Lung microvascular endothelial cell (primary cell): Measurements from ENCODE around the gene PI4KA. TPM values are rescaled to one million over a fixed set of nuclear protein-coding genes. Genes with fewer than 3 reads are reported as not detected.
"Not testable (repeated sequence)": the region's sequence is repeated elsewhere in the genome, so short reads cannot be mapped to it uniquely, and the experiment has no call there.

Experiments used
- DNase-seq, 2 donors: peaks; one replicate each; pipeline versions ENCODE4 v3.0.0 to v3.0.0-alpha.2; 2010; ENCODE audit warnings: low read depth in 2 of 2
- total RNA-seq: library from RNA; depleted of rRNA; stranded (reverse); fragments of >200 nt; gene quantifications from 2 replicates; pipeline ENCODE4 v1.2.1, GENCODE V29; 2014

The PI4KA gene
- total RNA-seq, 1 donor from 2014 or later = 22.2 TPM

DNA sequence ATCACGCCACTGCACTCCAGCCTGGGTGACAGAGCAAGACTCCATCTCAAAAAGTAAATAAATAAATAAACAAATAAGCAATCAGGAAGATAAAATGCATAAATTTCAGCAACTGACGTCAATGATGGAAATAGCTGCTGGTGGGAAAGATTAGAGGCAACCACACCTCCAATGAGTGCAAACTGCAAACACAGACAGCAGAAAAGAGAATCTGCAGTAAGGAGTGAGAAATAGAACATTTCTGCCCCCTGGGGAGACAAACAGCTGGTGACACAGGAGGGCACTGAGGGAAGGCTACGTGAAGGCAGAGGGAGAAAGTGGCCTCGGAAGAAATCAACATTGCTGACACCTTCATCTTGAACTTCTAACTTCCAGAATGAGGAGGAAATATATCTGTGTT lies 6.5 kb downstream of the PI4KA start:
- no peak for DNase-seq

DNA sequence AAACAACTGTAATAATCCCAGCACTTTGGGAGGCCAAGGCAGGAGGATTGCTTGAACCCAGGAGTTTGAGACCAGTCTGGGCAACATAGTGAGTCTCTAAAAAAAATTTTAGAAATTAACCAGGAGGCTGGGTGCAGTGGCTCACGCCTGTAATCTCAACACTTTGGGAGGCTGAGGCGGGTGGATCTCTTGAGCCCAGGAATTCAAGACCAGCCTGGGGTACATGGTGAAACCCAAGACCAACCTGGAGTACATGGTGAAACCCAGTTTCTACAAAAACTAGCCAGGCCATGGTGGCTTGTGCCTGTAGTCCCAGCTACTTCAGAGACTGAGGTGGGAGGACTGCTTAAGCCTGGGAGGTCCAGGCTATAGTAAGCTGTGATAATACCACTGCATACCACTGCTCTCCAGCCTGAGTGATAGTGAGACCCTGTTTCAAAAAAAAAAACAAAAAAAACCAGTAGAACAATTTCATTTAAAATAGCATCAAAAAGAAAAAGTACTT lies 11.2 kb downstream of the PI4KA start:
- no peak for DNase-seq

DNA sequence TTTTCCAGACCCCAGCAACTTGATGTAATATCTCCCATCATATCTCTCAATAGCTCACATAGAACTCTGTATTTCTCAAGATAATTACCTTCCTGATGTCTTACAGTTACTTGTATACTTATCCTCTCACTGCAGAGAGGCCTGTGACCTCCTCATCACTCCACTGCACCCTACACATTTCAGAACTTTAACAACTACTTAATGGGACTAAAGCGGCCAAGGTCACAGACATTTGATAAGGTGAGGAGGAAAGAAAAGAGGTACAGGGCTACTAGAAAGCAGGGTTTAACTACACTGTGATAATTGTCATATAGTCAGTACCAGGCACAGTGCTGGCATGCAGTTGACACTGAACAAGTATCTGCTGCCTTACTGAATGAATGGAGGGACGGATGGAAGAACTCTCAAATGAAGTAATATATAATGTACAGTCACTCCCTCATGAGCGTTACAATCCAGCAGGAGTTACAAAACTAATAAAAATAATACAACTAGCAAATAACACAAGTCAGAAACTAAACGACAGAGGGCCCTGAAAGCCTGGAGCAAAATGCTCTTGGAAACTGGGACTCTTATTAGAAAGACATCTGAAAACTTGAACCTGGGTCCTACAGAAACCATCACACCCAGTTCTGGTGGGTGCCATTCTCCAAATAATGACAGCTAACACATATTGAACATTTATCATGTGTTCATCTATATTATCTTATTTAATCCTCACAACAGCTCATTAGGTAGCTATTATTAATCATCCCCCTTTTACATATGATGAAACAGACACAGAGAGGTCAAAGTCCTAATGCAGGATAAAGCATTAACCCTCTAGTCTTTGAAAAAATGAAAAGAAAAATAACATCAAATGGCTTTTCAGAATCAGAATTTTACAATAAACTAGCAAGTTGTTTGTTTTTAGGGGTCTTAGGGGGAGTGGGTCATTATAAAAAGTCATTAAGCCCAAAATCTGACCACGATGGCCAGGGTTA lies 14.3 kb downstream of the PI4KA start:
- DNase-seq = no peak

DNA sequence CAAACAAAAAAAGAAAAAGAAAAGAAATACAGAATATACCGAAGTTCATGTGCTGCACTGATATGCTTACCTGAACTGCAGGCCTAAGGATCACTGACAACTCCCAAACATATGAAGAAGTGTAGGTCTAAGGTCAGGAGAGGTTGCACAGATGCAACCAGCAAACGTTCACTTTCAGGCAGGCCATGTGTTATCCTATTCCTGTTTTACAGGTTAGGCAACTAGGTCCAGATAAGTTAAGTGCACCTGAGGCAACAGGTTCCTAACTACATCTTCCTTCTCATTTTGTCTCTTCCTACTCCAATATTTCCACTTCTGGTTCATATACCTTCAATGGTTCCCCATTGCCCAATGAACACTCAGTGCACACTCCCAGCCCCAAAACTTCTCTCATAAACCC lies 15.1 kb downstream of the PI4KA start:
- DNase-seq = no peak

DNA sequence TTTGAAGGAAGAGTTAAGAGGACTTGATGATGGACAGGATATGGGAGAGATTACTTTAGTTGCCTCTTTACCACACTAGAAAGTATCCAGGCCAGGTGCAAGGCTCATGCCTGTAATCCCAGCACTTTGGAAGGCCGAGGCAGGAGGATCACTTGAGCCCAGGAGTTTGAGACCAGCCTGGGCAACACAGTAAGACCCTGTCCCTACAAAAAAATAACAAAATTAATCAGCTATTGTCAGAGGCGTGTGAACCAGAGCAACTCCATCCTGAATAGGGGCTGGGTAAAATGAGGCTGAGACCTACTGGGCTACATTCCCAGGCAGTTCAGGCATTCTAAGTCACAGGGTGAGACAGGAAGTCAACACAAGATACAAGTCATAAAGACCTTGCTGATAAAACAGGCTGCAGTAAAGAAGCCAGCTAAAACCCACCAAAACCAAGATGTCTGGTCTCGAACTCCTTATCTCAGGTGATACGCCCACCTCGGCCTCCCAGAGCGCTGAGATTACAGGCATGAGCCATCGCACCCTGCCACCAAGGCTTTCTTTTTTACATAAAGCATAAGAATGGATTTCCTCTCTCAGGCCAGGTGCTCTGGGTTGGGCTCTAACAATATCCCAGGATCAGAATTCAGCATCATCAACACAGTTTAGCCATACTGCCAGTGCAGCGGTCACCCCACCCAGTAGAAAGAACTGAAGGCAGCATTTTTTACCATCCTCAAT lies 17.8 kb downstream of the PI4KA start:
- DNase-seq = no peak

DNA sequence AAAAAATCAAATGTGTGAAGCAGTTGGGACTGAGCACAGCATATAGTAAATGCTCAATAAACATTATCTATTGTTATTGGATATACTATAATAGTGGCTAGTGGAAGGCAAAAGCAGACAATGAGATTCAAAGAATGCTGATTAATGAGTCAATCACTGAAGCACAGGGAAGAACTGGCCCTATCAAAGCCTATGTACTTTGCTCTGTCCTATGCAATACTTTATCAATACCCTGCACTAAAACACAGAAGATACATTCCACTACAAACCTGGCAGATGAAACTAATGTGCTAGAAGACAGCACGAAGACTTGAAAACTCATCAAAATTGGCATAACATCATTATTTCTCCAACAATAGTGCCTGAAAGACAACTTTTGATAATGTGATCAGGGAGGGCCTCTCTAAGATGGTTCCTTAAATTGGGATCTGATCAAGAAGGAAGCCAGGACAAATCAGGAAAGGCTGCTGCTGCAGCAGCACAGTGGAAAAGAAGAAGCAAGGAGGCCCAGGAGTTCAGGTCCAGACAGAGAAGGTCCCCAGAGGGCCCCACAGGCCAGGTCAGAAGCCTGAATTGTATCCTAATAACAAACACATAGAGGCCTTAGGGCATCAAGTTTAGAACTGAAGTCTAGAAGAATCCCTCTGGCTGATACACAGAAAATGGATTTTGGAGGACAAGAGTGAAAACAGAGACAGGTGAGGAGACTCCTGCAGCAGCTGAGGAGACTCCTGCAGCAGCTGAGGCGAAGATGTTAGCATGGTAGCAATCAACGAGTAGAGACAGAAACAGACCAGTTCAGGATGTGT lies 18.6 kb downstream of the PI4KA start:
- DNase-seq = no peak

DNA sequence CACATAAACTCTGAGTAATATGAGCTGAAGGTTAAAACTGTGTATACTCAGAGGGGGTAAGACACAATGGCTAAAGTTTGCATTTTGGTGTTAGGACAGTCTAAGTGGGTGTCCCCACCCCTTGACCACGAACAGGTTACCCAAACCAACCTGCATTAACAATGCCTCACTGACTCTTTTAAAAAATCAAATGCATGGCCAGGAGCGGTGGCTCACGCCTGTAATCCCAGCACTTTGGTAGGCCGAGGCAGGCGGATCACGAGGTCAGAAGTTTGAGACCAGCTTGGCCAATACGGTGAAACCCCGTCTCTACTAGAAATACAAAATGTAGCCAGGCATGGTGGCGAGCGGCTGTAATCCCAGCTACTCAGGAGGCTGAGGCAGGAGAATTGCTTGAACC lies 19.3 kb downstream of the PI4KA start:
- DNase-seq = not testable (repeated sequence)

DNA sequence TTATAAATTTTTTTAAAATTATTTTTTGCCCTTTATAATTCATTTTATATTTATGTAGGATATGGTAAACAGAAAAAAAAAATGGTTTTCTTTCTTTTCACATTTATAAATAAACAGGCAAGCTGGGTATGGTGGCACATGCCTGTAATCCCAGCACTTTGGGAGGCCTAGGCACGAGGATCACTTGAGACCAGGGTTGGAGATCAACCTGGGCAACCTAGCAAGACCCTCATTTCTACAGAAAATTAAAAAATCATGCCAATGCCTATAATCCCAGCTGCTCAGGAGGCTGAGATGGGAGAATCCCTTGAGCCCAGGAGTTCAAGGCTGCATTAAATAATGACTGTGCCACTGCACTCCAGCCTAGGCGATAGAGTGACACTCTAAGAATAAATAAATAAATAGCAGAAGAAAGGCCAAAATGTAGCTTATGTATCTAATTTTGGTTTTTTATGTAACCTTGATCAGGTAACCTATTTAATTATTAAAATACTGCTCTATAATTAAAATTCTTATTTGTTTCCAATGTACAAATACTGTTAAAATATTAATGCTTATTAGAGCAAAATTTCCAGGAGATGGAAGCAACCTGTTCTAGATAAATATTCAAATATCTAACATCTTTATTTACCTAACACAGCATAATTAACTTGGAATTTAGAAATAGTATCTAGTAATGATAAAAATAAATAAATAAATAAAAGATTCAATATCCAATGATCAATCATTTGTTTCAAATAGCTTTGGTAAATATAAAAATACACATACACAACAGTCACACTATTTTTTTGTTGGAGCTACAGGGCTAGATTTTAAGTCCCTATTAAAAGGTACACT lies 21.4 kb downstream of the PI4KA start:
- no peak for DNase-seq

DNA sequence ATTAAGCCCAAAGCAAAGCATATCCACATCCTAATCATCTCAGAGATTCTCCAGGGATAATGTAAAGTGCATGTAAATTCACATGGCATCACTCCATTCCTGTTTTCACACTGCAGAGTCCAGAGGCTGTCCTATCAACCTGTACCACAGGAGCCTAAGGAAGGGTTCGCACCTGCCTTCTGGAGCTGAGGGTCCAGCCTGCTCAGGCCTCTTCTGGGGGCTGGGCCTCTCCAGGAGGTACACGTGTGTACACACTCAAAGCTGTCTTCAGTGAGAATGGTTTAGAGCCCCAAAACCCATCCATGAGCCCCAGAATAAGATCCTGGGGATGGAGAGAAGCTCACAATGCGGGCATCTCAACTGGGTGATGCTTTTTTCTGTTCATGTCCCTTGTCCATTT lies 23.9 kb downstream of the PI4KA start:
- no peak for DNase-seq

DNA sequence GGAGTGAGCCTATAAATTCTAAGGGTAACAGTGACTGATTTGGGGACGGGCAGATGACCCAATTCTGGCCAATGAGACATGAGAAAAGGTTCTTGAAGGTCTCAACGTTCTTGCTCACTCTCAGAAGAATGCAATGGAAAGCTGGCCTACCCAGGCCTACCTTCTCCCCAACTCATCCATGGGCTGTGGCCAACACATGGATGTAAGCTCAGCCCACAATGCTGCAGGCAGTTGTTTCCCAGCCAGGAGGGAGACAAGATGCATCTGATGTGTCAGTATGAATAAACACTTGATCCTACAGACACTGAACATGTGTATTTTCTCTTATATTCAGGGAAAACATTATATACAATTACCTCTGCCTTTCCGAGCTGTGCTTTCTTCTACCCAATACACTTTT lies 24.4 kb downstream of the PI4KA start:
- no peak for DNase-seq

DNA sequence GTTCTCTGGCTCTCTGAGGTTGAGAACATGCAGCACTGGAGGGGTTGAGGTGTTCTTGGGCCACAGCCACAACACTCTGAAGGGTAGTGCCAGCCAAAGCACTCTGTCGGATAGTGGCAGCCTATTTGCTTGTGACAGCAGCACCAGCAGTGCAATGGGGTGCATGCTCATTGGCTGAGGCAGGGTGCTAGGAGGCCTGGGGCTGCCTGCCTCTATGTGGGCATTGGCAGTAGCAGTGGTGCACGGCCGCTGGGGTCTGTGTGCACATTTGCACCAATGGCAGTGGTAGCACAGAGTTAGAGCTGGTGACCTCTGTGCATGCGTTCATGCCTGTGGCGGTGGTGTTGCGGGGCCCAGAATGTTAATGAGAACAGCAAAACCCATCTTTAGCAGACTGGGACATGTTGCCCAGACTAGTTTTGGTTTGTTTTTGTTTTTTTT lies 25.4 kb downstream of the PI4KA start:
- no peak for DNase-seq

DNA sequence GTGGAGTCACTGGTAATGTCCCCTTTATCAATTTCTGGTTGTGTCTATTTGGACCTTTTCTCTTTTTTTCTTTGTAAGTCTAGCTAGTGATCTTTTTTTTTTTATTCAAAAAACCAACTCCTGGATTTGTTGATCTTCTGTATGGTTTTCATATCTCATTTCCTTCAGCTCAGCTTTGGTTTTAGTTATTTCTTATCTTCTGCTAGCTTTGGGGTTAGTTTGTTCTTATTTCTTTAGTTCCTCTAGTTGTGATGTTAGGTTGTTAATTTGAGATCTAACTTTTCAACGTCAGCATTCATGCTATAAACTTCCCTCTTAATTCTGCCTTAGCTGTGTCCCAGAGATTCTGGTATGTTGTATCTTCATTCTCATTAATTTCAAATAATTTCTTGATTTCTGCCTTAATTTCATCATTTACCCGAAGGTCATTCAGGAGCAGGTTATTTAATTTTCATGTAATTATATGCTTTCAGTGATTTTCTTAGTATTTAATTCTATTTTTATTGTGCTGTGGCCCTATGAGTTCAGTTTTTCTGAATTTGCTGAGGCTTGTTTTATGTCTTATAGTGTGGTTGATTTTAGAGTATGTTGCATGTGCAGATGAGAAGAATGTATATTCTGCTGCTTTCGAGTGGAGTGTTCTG lies 29.0 kb downstream of the PI4KA start:
- DNase-seq = no peak

DNA sequence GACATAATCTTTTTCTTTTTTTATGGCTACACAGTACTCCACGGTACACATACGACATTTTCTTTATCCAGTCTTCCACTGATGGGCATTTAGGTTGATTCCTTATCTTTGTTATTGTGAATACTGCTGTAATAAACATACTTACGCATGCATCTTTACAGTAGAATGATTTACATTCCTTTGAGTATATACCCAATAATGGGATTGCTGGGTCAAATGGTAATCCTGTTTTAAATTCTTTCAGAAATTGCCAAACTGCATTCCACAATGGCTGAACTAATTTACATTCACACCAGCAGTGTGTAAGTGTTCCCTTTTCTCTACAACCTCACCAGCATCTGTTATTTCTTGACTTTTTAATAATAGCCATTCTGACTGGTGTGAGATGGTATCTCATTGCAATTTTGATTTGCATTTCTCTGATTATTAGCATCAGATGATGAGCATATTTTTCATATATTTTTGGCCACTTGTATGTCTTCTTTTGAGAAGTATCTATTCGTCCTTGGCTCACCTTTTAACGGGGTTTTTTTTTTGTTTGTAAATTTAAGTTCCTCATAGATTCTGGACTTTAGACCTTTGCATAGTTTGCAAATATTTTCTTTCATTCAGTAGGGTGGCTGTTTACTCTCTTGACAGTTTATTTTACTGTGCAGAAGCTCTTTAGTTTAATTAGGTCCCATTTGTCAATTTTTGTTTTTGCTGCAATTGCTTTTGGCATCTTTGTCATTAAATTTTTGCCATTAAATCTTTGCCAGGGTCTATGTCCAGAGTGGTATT lies 32.0 kb downstream of the PI4KA start:
- DNase-seq = not testable (repeated sequence)

DNA sequence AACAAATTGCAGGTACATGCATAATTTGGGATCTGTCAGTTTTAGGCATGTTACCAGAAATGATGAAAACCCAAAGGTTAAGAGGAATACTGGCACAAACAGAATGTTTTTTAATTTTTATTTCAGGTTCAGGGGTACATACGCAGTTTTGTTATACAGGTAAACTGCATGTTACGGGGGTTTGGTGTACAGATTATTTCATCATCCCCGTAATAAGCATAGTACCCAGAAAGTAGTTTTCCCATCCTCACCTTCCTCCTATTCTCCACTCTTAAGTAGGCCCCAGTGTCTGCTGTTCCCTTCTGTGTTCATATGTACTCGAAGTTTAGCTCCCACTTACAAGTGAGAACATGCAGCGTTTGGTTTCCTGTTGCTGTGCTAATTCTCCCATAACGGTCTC lies 33.0 kb downstream of the PI4KA start:
- no peak for DNase-seq

DNA sequence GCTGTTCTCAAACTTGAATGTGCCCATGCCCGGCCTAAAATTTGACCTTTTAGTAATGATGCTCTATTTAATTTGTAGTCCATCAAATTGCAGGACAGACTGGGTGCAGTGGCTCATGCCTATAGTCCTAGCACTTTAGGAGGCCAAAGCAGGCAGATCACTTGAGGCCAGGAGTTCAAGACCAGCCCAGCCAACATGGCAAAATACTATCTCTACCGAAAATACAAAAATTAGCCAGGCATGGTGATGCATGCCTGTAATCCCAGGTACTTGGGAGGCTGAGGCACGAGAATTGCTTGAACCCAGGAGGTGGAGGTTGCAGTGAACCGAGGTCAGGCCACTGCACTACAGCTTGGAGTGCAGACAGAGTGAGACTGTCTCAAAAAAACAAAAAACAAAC lies 33.4 kb downstream of the PI4KA start:
- DNase-seq = not testable (repeated sequence)

DNA sequence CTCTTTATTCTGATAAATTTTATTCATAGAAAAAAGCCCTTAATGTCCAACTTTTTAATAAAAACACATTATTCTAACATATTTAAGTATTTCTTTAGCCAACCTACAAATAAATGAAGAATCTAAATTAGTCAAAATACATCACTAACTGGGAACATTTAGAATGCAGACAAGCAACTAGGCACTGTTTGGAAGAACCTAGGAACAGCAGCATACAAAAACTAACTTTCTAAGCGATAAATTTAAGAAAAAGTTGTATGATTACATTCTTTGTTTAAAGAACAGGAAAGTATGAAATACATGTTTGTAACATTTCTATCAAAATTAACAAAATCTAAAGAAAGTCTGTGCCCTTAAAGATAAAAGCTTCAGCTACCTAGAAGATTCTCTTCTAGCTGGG lies 35.3 kb downstream of the PI4KA start:
- no peak for DNase-seq

DNA sequence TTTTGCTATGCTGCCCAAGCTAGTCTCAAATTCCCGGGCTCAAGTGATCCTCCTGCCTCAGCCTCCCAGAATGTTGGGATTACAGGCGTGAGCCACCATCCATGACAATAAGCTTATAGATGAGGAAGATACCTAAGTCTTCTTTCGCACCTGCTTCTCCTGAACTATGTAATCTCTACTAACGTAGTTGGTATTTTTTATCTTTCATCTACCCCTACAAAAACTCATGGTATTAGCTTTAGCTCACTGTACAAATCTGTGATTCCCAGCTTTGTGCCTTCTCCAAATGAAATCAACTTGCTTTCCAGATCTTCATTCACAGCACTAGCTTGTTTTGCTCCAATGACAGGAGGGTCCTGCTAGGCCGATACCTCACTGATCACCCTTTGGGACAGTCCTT lies 36.4 kb downstream of the PI4KA start:
- no peak for DNase-seq

DNA sequence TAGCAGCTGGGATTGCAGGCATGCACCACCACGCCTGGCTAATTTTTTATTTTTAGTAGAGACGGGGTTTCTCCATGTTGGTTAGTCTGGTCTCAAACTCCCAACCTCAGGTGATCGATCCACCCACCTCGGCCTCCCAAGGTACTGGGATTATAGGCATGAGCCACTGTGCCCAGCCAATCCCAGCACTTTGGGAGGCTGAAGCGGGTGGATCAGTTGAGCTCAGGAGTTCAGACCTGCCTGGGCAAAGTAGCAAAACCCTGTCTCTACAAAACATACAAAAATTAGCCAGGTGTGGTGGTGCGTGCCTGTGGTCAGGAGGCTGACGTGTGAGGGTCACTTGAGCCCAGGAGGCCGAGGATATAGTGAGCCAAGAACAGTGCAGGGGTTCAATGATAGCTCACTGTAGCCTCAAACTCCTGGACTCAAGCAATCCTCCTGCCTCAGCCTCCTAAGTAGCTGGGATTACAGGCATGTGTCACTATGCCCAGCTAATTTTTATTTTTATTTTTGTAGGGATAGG lies 36.8 kb downstream of the PI4KA start:
- not testable (repeated sequence) for DNase-seq

DNA sequence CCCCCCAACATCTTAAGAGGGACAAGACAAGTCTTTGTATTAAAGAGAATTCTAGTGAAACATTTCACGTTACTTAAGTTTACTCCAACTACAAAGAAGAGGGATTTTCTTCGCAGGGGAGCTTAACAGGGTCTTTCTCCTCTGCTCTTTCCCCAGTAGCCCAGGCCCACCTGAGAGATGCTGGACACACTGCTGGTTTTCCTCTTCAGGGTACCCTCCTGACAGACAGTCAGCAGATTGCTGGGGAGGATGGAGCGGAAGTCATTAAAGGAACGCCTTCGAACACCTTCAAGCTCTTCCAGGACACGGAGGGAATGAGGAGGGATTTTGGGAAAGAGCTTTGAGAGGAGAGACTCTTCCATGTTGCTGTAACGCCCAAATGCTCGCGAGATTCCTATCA lies 39.1 kb downstream of the PI4KA start:
- no peak for DNase-seq
